ENCODE data around the gene LHPP.

Gene LHPP

GRCh38 chr10:124522933-124523871, 61.6 kb downstream of the LHPP start:
- DNase-seq, result peak; percentile 92

GRCh38 chr10:124523901-124524300, 62.3 kb downstream of the LHPP start:
- DNase-seq, result peak; percentile 72

GRCh38 chr10:124524991-124525653, 63.5 kb downstream of the LHPP start:
- peak; percentile 51 for DNase-seq

DNA sequence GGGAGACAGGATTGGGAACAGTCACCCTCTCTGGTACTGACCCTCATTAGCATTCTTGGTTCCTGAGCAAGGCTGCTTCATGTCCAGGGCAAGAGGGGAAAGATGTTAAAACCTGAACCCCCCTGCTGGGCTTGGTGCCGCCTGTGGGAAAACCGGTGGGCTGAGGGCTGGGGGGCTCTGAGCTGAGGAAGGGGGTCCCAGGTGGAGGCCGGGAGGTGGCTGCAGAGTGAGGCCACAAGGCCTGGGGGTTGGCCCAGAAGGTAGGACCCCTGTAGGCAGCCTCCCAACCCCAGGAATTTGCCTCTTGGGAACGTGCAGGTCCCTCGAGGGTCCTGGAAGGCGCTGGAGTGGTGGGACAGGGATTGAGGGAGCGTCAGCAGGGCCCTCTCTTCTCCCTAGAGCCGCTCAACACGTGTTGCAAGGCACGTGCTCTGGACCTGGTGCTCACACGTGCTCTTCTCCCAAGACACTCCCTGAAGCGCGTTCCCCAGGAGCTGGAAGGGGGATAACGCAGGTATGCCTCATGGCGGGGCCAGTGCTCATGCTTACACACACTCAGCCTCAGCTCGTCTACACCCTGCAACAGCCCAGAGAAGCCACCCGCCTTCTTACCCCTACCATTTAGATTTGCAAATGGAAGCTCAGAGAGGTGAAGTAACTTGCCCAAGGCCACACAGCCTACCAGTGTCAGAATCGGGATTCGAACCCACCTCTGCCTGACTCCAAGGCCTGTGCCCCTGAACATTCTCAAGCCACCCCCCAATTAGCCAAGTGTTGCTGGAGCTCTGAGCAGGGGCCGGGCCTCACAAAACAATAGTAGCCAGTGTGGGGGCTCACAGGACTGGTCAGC, 64.4 kb downstream of the LHPP start:
- no peak for DNase-seq

- DNase-seq, result no peak
These were observed 65.1 kb downstream of the LHPP start for GRCh38 chr10:124526621-124527267.

- no peak for DNase-seq
These were observed 66.3 kb downstream of the LHPP start for GRCh38 chr10:124527874-124528395.

DNA sequence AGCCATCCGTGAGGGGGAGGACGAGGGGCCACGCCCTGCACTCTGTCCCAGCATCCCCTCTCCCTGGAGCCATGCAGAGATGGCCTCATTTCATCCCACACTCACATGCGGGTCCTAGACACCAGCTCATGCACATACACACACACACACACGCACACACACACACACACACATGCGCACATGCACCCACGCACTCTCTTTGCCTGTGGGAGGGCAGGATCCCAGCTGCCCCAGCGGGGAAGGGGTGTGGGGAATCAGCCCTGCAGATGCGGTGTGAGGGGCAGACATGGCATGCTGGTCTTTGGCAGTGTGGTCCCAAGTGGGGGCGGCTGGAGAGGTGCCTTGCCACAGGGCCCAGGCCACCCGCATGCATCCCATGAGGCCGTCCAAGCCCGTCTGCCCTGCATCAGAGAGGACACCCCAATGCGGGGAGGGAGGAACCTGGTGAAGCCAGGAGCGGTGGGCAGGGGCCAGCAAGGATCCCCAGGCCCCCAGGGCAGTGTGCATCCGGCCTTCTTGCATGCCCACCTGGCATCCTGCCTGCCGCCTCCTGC, 68.1 kb downstream of the LHPP start:
- DNase-seq, result no peak

DNA sequence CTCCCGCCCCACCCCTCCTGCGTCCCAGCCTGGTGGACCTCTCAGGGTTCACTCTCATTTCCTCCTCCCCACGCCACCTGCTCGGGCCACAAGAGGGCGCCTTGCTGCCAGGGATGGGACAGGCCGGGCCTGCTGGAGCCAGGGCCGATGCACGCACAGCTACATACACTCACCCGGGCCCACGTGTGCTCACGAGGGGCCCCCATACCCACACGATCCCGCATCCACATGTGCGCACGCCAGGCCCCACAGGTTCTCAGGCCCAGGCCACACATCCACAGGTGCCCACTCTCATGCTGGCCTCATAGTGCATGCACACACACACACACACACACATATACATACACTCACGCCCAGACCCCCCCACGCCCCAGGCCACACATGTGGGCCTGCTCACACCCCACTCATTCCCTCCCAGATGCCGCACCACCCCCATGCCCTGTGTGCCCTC, 68.6 kb downstream of the LHPP start:
- DNase-seq, result peak; percentile 90

GRCh38 chr10:124530816-124531215, 69.2 kb downstream of the LHPP start:
- DNase-seq, result no peak

- DNase-seq, result no peak
These were observed 70.6 kb downstream of the LHPP start for GRCh38 chr10:124532106-124532641.

DNA sequence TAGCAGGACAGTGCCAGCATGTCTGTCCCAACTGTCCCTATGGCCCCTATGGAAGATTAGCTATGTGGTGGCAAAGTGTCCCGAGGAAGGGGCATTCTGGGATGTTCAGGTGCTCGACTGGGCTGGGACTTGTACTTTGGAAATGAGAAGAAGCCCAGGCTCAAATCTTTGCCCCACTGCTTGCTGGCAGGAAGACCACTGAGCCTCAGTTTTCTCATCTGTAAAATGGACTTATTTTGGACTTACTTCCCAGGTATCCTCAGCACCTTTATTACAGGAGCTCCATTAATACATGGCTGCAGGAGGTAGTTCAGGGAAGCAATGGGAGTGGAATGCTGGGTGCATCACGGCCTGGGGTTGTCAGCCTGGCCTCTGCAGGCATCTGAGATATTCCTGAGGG, 71.2 kb downstream of the LHPP start:
- no peak for DNase-seq

DNA sequence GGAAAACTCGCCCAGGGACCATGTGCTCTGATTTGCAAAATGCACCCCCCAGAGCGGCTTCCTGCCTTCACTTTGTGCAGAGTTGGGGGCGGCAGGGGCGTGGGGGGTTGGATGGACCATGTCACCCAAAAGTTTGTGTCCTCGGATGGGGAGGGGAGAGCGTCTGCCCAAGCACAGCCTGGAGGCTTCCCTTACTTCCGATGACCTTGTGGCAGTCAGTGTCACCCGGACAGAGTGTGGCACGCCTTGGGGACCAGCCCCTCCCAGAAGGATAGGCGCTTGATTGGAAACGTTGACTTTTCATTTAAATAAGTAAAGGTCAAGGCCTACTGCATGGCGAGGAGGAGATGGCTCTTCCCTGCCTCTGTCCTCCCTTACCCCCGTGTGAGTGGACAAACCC, 71.6 kb downstream of the LHPP start:
- no peak for DNase-seq

GRCh38 chr10:124534231-124534798, 72.7 kb downstream of the LHPP start:
- peak; percentile 44 for DNase-seq

- no peak for DNase-seq
These were observed 73.4 kb downstream of the LHPP start for GRCh38 chr10:124534826-124535601.

DNA sequence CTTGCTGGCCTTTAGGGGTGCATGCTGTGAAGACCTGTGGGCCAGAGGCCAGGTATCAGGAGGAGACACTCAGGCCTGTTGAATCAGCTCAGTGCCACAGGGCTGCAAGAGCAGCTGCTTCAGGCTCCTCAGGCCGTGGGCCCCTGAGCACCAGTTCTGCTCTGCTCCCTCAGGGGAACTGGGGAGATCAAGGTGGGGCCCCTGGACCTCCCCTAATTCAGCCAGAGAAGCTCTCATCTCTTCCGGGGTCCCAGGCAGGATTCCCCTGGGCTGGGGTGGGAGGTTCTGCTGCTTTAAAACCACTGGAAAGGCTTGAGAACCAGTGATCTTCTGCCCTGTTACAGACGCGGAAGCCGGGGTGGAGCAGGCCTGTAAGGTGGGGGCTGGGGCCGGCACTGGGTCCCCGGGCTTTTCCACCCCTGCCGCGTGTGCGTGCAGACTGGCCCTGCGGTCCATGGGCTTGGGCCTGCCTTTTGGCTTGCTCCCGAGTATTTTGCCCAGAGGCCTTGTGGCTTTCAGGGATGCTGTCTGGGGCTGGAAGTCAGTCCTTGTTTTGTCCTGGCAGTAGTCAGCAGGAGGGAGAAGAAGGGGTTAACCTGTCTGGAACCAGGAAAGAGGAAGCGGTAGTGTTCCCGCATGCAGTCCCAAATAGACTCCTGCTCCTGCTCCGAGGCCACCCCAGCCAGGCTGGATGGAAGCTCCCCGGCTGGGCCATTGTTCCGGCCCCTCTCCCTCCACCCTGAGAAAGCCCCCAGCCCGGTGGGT, 74.3 kb downstream of the LHPP start:
- peak; percentile 42 for DNase-seq

GRCh38 chr10:124536496-124537050, 75.0 kb downstream of the LHPP start:
- DNase-seq, result no peak

- DNase-seq, result no peak
These were observed 75.6 kb downstream of the LHPP start for GRCh38 chr10:124537166-124537725.

DNA sequence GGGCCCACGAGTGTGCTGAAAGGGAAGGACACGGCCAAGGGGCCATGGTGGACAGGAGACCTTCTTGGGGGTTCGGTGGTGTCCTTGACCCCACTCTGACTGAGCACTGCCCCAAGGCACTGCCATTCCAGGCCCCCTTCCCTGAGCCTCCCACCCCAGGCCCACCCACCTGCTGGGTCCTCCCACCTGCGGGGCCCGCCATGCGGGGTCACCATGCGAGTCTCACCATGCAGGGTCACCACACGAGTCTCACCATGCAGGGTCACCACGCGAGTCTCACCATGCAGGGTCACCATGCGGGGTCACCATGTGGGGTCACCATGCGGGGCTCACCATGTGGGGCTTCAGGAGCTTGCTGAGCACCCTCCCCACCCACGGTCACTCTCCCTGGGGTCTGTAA, 76.3 kb downstream of the LHPP start:
- no peak for DNase-seq

DNA sequence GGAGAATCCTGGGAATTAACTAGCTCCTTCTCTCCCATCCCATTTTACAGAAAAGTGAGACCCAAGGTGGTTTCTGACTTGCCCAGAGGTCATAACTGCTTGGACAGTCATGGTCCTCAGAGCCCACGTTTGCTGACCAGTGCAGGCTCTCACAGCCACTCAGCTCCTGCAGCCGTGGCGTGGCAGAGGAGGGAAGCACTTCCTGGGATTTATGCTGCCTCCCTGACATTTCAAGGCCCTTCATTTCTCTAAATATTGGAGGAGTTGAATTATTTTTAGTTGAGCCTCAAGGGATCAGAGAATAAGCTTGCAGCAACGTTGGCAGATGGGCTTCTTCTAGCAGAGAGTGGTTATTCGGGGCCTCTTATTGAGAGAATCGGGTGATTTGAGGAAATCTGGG, 77.1 kb downstream of the LHPP start:
- DNase-seq, result no peak

Measured in suppressor macrophage treated with lipopolysaccharide for 4 hours (primary cell).